ENCODE measurements around the gene NFAT5.

- TF ChIP-seq CTCF (IDR thresholded peaks at IDR 0.05) (no peak), POLR2A (IDR thresholded peaks at IDR 0.05) (no peak)
Measured at GRCh38 chr16:69613378-69614154, 47.8 kb downstream of the NFAT5 start.

Measured in testis (tissue), 2 donors.